WTC11 (cell line): ENCODE data around the gene GUCY1A2. TPM values are rescaled to one million over a fixed set of nuclear protein-coding genes. Genes with fewer than 3 reads are reported as not detected.

Source experiments
- ATAC-seq: fragments of 200-7000 bp; cut with Tn5 transposase; 2 replicates; pipeline ENCODE4 v1.10.0; 2021; ENCODE audit warnings: mild to moderate bottlenecking, moderate library complexity
- CTCF ChIA-PET: fragments of 300-600 bp; sonication (Branson Sonifier 250); formaldehyde crosslinking; loops from one replicate; lab custom pipeline; 2021; ENCODE audit warnings: antibody characterized with exemption; lab: Charles Lee
- POLR2A ChIA-PET: fragments of 350-600 bp; sonication (Branson Sonifier 250); formaldehyde crosslinking; loops from one replicate; lab custom pipeline; 2021; ENCODE audit warnings: antibody characterized with exemption; lab: Charles Lee
- DNase-seq: peaks from one replicate; pipeline ENCODE4 v3.0.0; 2021; ENCODE audit warnings: low spot score
- H3K27ac Mint-ChIP-seq: 2 replicates; pipeline ENCODE4 v1.8.0; 2021; ENCODE audit warnings: mixed read lengths
- H3K27me3 Mint-ChIP-seq: 2 replicates; pipeline ENCODE4 v1.8.0; 2021; ENCODE audit warnings: low read depth, mild to moderate bottlenecking, moderate library complexity, mixed read lengths
- H3K36me3 Mint-ChIP-seq: 2 replicates; pipeline ENCODE4 v1.8.0; 2021; ENCODE audit warnings: mixed read lengths
- H3K4me1 Mint-ChIP-seq: 2 replicates; pipeline ENCODE4 v1.8.0; 2022; ENCODE audit warnings: mixed read lengths
- H3K4me3 Mint-ChIP-seq: 2 replicates; pipeline ENCODE4 v1.8.0; 2021; ENCODE audit warnings: mild to moderate bottlenecking, moderate library complexity, mixed read lengths
- H3K9me3 Mint-ChIP-seq: 2 replicates; pipeline ENCODE4 v1.8.0; 2021; ENCODE audit warnings: mixed read lengths
- FOXJ3 ChIP-seq: sonication (generic); formaldehyde crosslinking; IDR thresholded peaks from 2 replicates; pipeline ENCODE4 v1.9.0; 2021; ENCODE audit warnings: missing genetic modification reagents, mild to moderate bottlenecking, borderline replicate concordance
- GTF2I ChIP-seq: fragments of 250-450 bp; sonication (Bioruptor Pico); conservative IDR thresholded peaks from 2 replicates; pipeline ENCODE4 v1.4.0; 2021; ENCODE audit warnings: mild to moderate bottlenecking
- JAZF1 ChIP-seq: fragments of 250-450 bp; sonication (Bioruptor Pico); IDR thresholded peaks from 2 replicates; pipeline ENCODE4 v1.9.0; 2021; ENCODE audit warnings: moderate library complexity, mild to moderate bottlenecking, inconsistent platforms
- KAT7 ChIP-seq: sonication (generic); formaldehyde crosslinking; IDR thresholded peaks from 2 replicates; pipeline ENCODE4 v1.8.1; 2023; ENCODE audit warnings: missing genetic modification reagents, mild to moderate bottlenecking, borderline replicate concordance
- MXD4 ChIP-seq: fragments of 250-450 bp; sonication (Bioruptor Pico); IDR thresholded peaks from 2 replicates; pipeline ENCODE4 v1.8.0; 2021; ENCODE audit warnings: mild to moderate bottlenecking, moderate library complexity, borderline replicate concordance
- NFATC4 ChIP-seq: fragments of 250-450 bp; sonication (Bioruptor Pico); IDR thresholded peaks from 2 replicates; pipeline ENCODE4 v1.9.0; 2021; ENCODE audit warnings: mild to moderate bottlenecking
- NR3C1 ChIP-seq: sonication (generic); formaldehyde crosslinking; conservative IDR thresholded peaks from 2 replicates; pipeline ENCODE4 v1.8.1; 2023; ENCODE audit warnings: low read depth, mild to moderate bottlenecking, missing genetic modification reagents
- SP1 ChIP-seq: sonication (generic); formaldehyde crosslinking; conservative IDR thresholded peaks from 2 replicates; pipeline ENCODE4 v1.8.1; 2022; ENCODE audit warnings: missing genetic modification reagents
- TEAD1 ChIP-seq: sonication (generic); formaldehyde crosslinking; IDR thresholded peaks from 2 replicates; pipeline ENCODE4 v1.8.0; 2022; ENCODE audit warnings: mild to moderate bottlenecking, missing genetic modification reagents
- TP53 ChIP-seq: sonication (generic); formaldehyde crosslinking; IDR thresholded peaks from 2 replicates; pipeline ENCODE4 v1.8.1; 2023; ENCODE audit warnings: mild to moderate bottlenecking, missing genetic modification reagents
- ZNF121 ChIP-seq: sonication (generic); formaldehyde crosslinking; IDR thresholded peaks from 2 replicates; pipeline ENCODE4 v1.8.0; 2023; ENCODE audit warnings: missing genetic modification reagents
- ZNF232 ChIP-seq: sonication (generic); formaldehyde crosslinking; IDR thresholded peaks from 2 replicates; pipeline ENCODE4 v1.8.0; 2022; ENCODE audit warnings: mild to moderate bottlenecking, missing genetic modification reagents
- ZNF263 ChIP-seq: sonication (generic); formaldehyde crosslinking; IDR thresholded peaks from 2 replicates; pipeline ENCODE4 v1.8.1; 2022; ENCODE audit warnings: low read depth, mild to moderate bottlenecking, moderate library complexity, missing genetic modification reagents
- total RNA-seq: library from RNA; stranded (reverse); gene quantifications from 3 replicates; pipeline ENCODE4 v1.2.3, GENCODE V29; 2021
- TF ChIP-seq, protein P1 (sequence below): sonication (generic); formaldehyde crosslinking; IDR thresholded peaks from 2 replicates; pipeline ENCODE4 v1.8.0; 2022; ENCODE audit warnings: mild to moderate bottlenecking, missing genetic modification reagents
- TF ChIP-seq, protein P2 (sequence below): sonication (generic); formaldehyde crosslinking; IDR thresholded peaks from 2 replicates; pipeline ENCODE4 v1.8.1; 2022; ENCODE audit warnings: low read depth, mild to moderate bottlenecking, moderate library complexity, missing genetic modification reagents, borderline replicate concordance
- TF ChIP-seq, protein P3 (sequence below): sonication (generic); formaldehyde crosslinking; IDR thresholded peaks from 2 replicates; pipeline ENCODE4 v1.8.1; 2022; ENCODE audit warnings: mild to moderate bottlenecking, moderate library complexity, missing genetic modification reagents
- TF ChIP-seq, protein P4 (sequence below): fragments of 250-450 bp; sonication (Bioruptor Pico); IDR thresholded peaks from 2 replicates; pipeline ENCODE4 v1.9.0; 2021; ENCODE audit warnings: mild to moderate bottlenecking
- TF ChIP-seq, protein P5 (sequence below): sonication (generic); formaldehyde crosslinking; IDR thresholded peaks from 2 replicates; pipeline ENCODE4 v1.8.0; 2023; ENCODE audit warnings: missing genetic modification reagents, mild to moderate bottlenecking, borderline replicate concordance
- TF ChIP-seq, protein P6 (sequence below): sonication (generic); formaldehyde crosslinking; IDR thresholded peaks from 2 replicates; pipeline ENCODE4 v1.8.1; 2022; ENCODE audit warnings: low read depth, missing genetic modification reagents, borderline replicate concordance
- TF ChIP-seq, protein P7 (sequence below): sonication (generic); formaldehyde crosslinking; conservative IDR thresholded peaks from 2 replicates; pipeline ENCODE4 v1.8.1; 2022; ENCODE audit warnings: mild to moderate bottlenecking, missing genetic modification reagents

The GUCY1A2 gene
- total RNA-seq, 1 experiment from 2014 or later = 0.90 TPM

DNA sequence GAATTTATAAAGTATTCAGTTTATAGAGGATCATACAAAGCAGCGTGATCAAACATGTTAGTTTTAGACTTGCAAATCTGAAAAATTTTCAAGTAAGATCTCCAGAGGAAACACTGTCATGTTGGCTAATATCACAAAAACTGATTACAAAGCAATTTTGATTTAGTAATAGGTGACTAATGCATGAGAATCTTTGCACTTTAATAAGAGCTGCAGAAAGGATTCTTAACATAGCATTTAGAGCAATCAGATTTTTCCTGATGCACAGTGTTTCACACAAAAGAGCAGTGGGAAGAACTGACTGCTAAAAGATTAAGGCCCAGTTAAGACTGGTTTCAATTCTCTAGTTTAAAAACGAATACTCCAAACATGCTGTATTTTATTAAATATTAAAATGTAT, 321.2 kb downstream of the GUCY1A2 start:
- CTCF ChIA-PET = no interaction called here

DNA sequence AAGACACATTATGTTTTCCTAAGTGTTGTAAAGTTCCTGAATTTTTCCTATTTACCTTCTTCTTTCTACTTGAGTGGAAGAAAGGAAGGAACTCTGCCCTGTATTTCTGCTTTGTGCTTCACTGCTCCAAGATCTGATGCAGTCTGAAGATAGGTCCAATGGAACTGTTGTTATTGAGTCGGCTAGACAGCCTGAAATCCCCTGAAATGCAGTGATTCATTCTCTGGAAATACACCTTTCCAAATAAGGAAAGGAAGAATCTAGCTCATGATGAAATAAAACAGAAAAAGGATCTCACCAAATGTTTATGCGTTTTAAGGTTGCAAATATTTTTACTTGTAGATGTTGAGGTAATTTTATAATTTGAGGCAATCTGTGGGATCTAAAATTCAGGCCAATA, 322.8 kb downstream of the GUCY1A2 start:
- Mint-ChIP-seq H3K9me3 (no peaks in the 10 kb centered on the region), H3K27ac (no peak overlapping the region), H3K27me3 (no peaks in the 10 kb centered on the region), H3K36me3 (no peaks in the 10 kb centered on the region), H3K4me3 (no peak overlapping the region), H3K4me1 (no peaks in the 10 kb centered on the region)
- POLR2A ChIA-PET = no interaction called here
- DNase-seq = no peak
- TF ChIP-seq, protein P1, sequence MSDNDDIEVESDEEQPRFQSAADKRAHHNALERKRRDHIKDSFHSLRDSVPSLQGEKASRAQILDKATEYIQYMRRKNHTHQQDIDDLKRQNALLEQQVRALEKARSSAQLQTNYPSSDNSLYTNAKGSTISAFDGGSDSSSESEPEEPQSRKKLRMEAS = no peak
- TF ChIP-seq TP53 (CRISPR knock-in tag) (no peak), MXD4 (CRISPR knock-in tag) (no peak), ZNF121 (CRISPR knock-in tag) (no peak), GTF2I (no peak)
- TF ChIP-seq, protein P2, sequence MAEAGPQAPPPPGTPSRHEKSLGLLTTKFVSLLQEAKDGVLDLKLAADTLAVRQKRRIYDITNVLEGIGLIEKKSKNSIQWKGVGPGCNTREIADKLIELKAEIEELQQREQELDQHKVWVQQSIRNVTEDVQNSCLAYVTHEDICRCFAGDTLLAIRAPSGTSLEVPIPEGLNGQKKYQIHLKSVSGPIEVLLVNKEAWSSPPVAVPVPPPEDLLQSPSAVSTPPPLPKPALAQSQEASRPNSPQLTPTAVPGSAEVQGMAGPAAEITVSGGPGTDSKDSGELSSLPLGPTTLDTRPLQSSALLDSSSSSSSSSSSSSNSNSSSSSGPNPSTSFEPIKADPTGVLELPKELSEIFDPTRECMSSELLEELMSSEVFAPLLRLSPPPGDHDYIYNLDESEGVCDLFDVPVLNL (CRISPR knock-in tag) = no peak
- TF ChIP-seq, protein P3, sequence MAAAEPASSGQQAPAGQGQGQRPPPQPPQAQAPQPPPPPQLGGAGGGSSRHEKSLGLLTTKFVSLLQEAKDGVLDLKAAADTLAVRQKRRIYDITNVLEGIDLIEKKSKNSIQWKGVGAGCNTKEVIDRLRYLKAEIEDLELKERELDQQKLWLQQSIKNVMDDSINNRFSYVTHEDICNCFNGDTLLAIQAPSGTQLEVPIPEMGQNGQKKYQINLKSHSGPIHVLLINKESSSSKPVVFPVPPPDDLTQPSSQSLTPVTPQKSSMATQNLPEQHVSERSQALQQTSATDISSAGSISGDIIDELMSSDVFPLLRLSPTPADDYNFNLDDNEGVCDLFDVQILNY (CRISPR knock-in tag) = no peak
- TF ChIP-seq, all 79 proteins: peak for 0
- no peak for ATAC-seq
- CTCF ChIA-PET = no interaction called here

More for the DNA sequence above, 321.2 kb downstream of the GUCY1A2 start:
- TF ChIP-seq ZNF232 (CRISPR knock-in tag) (no peak), TEAD1 (no peak), JAZF1 (CRISPR knock-in tag) (no peak), KAT7 (CRISPR knock-in tag) (no peak)
- TF ChIP-seq, protein P4, sequence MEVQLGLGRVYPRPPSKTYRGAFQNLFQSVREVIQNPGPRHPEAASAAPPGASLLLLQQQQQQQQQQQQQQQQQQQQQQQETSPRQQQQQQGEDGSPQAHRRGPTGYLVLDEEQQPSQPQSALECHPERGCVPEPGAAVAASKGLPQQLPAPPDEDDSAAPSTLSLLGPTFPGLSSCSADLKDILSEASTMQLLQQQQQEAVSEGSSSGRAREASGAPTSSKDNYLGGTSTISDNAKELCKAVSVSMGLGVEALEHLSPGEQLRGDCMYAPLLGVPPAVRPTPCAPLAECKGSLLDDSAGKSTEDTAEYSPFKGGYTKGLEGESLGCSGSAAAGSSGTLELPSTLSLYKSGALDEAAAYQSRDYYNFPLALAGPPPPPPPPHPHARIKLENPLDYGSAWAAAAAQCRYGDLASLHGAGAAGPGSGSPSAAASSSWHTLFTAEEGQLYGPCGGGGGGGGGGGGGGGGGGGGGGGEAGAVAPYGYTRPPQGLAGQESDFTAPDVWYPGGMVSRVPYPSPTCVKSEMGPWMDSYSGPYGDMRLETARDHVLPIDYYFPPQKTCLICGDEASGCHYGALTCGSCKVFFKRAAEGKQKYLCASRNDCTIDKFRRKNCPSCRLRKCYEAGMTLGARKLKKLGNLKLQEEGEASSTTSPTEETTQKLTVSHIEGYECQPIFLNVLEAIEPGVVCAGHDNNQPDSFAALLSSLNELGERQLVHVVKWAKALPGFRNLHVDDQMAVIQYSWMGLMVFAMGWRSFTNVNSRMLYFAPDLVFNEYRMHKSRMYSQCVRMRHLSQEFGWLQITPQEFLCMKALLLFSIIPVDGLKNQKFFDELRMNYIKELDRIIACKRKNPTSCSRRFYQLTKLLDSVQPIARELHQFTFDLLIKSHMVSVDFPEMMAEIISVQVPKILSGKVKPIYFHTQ = no peak
- TF ChIP-seq, protein P5, sequence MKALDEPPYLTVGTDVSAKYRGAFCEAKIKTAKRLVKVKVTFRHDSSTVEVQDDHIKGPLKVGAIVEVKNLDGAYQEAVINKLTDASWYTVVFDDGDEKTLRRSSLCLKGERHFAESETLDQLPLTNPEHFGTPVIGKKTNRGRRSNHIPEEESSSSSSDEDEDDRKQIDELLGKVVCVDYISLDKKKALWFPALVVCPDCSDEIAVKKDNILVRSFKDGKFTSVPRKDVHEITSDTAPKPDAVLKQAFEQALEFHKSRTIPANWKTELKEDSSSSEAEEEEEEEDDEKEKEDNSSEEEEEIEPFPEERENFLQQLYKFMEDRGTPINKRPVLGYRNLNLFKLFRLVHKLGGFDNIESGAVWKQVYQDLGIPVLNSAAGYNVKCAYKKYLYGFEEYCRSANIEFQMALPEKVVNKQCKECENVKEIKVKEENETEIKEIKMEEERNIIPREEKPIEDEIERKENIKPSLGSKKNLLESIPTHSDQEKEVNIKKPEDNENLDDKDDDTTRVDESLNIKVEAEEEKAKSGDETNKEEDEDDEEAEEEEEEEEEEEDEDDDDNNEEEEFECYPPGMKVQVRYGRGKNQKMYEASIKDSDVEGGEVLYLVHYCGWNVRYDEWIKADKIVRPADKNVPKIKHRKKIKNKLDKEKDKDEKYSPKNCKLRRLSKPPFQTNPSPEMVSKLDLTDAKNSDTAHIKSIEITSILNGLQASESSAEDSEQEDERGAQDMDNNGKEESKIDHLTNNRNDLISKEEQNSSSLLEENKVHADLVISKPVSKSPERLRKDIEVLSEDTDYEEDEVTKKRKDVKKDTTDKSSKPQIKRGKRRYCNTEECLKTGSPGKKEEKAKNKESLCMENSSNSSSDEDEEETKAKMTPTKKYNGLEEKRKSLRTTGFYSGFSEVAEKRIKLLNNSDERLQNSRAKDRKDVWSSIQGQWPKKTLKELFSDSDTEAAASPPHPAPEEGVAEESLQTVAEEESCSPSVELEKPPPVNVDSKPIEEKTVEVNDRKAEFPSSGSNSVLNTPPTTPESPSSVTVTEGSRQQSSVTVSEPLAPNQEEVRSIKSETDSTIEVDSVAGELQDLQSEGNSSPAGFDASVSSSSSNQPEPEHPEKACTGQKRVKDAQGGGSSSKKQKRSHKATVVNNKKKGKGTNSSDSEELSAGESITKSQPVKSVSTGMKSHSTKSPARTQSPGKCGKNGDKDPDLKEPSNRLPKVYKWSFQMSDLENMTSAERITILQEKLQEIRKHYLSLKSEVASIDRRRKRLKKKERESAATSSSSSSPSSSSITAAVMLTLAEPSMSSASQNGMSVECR = no peak
- DNase-seq = no peak
- no peaks in the 10 kb centered on the region for H3K4me1 Mint-ChIP-seq
- no peak for ATAC-seq
- no peaks in the 10 kb centered on the region for H3K9me3 Mint-ChIP-seq
- H3K27ac Mint-ChIP-seq = no peak overlapping the region
- no peaks in the 10 kb centered on the region for H3K27me3 Mint-ChIP-seq
- H3K36me3 Mint-ChIP-seq = no peaks in the 10 kb centered on the region
- POLR2A ChIA-PET = no interaction called here
- no peak overlapping the region for H3K4me3 Mint-ChIP-seq

DNA sequence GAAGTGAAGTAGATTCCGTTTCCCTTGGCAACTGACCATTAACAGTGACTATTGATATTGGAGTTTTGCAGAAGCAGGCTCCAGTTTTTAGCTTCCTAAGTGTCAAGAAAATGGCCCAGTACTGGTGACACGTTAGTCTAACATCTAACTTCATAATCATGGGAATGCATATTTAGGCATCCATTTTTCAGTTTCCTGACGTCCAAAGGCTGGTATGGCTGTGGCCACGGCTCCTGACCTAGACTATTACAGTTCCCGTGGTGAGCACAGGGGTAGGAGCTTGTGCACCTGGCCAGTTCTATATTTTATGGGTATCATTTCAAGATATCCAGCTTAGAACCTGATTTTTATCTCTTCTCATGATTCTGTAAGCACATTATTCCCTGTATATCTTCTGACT, 323.8 kb downstream of the GUCY1A2 start:
- POLR2A ChIA-PET = no interaction called here
- Mint-ChIP-seq H3K36me3 (no peaks in the 10 kb centered on the region), H3K9me3 (peaks cover 5% of the 10 kb centered on the region; the same call in 1 of the 2 replicates), H3K4me1 (no peaks in the 10 kb centered on the region), H3K27me3 (no peaks in the 10 kb centered on the region), H3K27ac (no peak overlapping the region), H3K4me3 (no peak overlapping the region)
- CTCF ChIA-PET = no interaction called here
- DNase-seq = no peak
- ATAC-seq = no peak
- TF ChIP-seq NR3C1 (CRISPR knock-in tag) = no peak
- no peak for TF ChIP-seq NFATC4 (CRISPR knock-in tag)
- no peak for TF ChIP-seq ZNF263 (CRISPR knock-in tag)
- no peak for TF ChIP-seq SP1
- TF ChIP-seq, protein P6, sequence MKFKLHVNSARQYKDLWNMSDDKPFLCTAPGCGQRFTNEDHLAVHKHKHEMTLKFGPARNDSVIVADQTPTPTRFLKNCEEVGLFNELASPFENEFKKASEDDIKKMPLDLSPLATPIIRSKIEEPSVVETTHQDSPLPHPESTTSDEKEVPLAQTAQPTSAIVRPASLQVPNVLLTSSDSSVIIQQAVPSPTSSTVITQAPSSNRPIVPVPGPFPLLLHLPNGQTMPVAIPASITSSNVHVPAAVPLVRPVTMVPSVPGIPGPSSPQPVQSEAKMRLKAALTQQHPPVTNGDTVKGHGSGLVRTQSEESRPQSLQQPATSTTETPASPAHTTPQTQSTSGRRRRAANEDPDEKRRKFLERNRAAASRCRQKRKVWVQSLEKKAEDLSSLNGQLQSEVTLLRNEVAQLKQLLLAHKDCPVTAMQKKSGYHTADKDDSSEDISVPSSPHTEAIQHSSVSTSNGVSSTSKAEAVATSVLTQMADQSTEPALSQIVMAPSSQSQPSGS (CRISPR knock-in tag) = no peak
- no peak for TF ChIP-seq GTF2I
- TF ChIP-seq, protein P7, sequence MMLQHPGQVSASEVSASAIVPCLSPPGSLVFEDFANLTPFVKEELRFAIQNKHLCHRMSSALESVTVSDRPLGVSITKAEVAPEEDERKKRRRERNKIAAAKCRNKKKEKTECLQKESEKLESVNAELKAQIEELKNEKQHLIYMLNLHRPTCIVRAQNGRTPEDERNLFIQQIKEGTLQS (CRISPR knock-in tag) = no peak
- no peak for TF ChIP-seq FOXJ3 (CRISPR knock-in tag)
